Motor neuron (in vitro differentiated cells): ENCODE data around the gene SPTSSB. TPM values are rescaled to one million over a fixed set of nuclear protein-coding genes. Genes with fewer than 3 reads are reported as not detected.

Experiments
- ATAC-seq, 8 experiments: fragments of 200-7000 bp; cut with Tn5 transposase; replicated peaks in 6 of 8; 2 replicates each; pipeline ENCODE4 v1.8.0; 2021; ENCODE audit warnings: mild to moderate bottlenecking in 8 of 8, moderate library complexity in 8 of 8
- H3K27ac ChIP-seq, 2 donors: fragments of 250-450 bp; sonication (Bioruptor Pico); 2 replicates each; pipeline ENCODE4 v1.9.0; 2021; ENCODE audit warnings: antibody characterized with exemption in 2 of 2, mild to moderate bottlenecking in 2 of 2, moderate library complexity in 1 of 2
- H3K4me1 ChIP-seq, 2 donors: fragments of 250-450 bp; sonication (Bioruptor Pico); replicated peaks in 1 of 2; 2 replicates each; pipeline ENCODE4 v1.6.1; 2021; ENCODE audit warnings: antibody characterized with exemption in 2 of 2, mild to moderate bottlenecking in 2 of 2, moderate library complexity in 1 of 2
- H3K4me3 ChIP-seq, 5 donors: fragments of 250-450 bp; sonication (Bioruptor Pico); 2 replicates each; pipeline ENCODE4 v1.9.0; 2021; ENCODE audit warnings: antibody characterized with exemption in 5 of 5, mild to moderate bottlenecking in 5 of 5, moderate library complexity in 4 of 5
- WGBS, 10 experiments: fragments of 450-650 bp; shearing (Covaris generic); methylation state at CpG; one replicate each; pipeline ENCODE4 v1.0.0; 2022; 5-methylcytosine and 5-hydroxymethylcytosine counted together
- in situ Hi-C, 9 experiments: fragments of 400-800 bp; cut with MboI; loops; one replicate each; pipeline ENCODE4 v1.15.0; 2021; ENCODE audit warnings: low sequenced_read_pairs in 9 of 9, low pct_unique_long_range_greater_than_20kb in 2 of 9; ENCODE audit not compliant: unreplicated experiment in 9 of 9
- total RNA-seq, 8 experiments: library from RNA; unstranded; fragments of 300-600 nt; gene quantifications; 2 replicates each; pipeline versions ENCODE4 v1.2.3 to v1.2.4, GENCODE V29; 2022

Gene SPTSSB
- total RNA-seq, 8 experiments from 2014 or later, result 0.52 to 48.0 (median 4.7) TPM; not detected in 1

DNA sequence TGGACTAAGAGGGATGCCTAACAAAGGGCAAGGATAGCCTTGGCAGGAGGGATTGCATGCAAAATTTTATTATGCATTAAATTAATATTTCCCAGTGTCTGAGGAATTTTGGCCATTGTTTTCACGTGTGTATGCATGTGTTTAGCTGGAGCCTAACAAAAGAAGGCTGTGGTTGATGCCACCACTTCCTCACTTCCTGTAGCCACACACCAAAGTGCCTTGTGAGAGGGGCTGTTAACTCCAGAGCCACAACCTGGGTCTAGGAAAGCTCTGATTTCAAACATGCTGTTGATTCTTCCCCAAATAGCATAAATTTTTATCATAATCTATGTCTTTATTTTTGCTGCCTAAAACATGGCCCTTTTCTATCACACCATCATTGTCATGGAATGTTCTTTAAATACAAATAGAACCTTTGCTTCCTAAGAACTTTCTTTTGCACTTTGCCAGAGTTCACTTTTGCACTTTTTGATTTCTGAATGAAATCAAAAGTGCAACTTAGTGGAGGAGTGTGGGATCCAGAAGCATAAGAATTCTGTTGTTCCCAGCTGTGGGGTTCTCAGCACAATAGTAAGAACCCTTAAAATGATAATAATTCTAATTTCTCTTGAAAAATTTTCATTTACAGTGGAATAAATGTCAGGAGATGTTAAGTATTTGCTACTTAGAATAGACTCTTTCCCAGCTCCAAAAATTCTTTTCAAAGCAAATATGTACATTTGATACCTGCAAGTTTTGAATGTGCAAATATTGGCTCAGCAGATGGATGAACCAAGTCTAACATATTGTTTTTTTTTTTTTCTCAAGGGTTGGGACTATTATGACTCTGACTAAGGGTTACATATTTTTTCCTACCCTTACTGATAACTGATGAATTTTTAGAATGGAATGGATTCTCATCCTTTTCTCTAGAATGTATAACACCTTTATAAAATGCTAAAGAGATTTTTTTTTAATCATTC, 35.6 kb upstream of the SPTSSB start:
- in situ Hi-C loops, result loop anchor here in 5 of 9 experiments (10.0 to 25.0 kb wide), 4 partner anchors 120 to 695 kb away; no protein-coding TSS in a partner anchor
- Histone ChIP-seq H3K27ac (no peak overlapping the region), H3K4me1 (no peaks in the 10 kb centered on the region), H3K4me3 (no peak overlapping the region)
- ATAC-seq, result no peak
- 13 to 100% (median 43%) methylated on average over 1 of the region's 1 CpG; no CpG with 5 or more reads in 3 of the 10 experiments for WGBS, 10 experiments

DNA sequence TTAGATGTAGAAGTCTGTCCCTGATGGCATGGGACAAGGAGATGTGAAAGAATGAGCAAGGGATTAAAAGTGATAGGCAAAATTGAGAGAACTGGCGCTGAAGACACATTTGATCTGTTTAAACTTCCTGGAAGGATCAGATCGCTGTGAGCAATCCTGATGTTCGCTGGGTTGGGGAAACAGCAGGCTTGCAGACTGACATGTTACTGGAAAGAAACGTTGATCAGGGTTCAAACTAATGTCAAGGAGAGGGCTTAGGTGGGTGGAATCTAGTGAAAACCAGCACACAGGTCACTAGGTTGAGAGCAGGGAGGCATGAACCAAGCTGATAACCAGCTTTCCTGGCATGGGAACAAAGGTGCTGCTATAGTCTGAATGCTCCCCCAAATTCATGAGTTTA, 34.5 kb upstream of the SPTSSB start:
- no peak overlapping the region for H3K4me3 ChIP-seq
- 50 to 100% (median 90%) methylated on average over 2 to 4 of the region's 4 CpGs; no CpG with 5 or more reads in 2 of the 10 experiments for WGBS, 10 experiments
- ATAC-seq, result no peak
- H3K4me1 ChIP-seq, result no peaks in the 10 kb centered on the region
- in situ Hi-C loops, result loop anchor here in 5 of 9 experiments (10.0 to 25.0 kb wide), 4 partner anchors 119 to 694 kb away; no protein-coding TSS in a partner anchor
- no peak overlapping the region for H3K27ac ChIP-seq

DNA sequence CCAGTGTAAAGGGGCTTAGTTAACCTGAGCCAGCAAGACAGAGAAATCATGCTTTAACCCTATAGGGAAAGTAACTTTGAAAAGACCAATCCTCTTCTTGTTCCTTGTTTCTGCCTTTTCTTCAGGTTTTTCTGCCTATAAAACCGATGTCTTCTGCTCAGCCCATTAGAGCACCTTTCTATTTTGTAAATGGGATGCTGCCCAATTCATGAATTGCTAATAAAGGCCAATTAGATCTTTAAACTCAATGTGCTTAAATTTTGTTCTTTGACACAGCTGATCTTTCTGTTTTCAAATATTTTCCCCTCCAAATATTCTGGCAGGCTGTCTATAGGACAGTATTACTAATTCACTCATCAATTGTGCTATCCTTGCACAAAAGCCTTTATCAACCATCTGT, 33.8 kb upstream of the SPTSSB start:
- Histone ChIP-seq H3K4me3 (no peak overlapping the region), H3K4me1 (no peaks in the 10 kb centered on the region), H3K27ac (no peak overlapping the region)
- WGBS, 10 experiments, result 20 to 100% (median 100%) methylated on average over 1 of the region's 1 CpG; no CpG with 5 or more reads in 1 of the 10 experiments
- in situ Hi-C loops, result loop anchor here in 5 of 9 experiments (10.0 to 25.0 kb wide), 4 partner anchors 118 to 693 kb away; no protein-coding TSS in a partner anchor
- ATAC-seq, result no peak

DNA sequence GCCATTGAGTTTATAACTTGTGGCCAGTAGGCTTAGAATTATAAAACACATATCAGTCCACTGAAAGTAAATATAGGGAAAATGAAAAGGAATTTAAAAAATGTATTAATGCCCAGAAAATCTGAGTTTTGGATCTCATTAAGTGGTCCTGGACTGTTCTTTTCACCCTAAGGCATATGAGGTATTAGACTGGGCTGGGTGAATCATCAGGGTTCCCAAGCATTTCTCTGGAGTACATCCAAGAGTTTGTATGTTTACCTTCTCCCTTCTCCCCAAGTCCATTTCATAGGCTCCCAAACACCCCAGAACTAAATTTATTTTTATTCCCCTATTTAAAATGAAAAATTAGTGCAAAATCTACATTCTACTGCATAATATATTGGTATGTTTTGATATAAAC, 31.9 kb upstream of the SPTSSB start:
- Histone ChIP-seq H3K4me3 (no peak overlapping the region), H3K27ac (no peak overlapping the region), H3K4me1 (no peaks in the 10 kb centered on the region)
- in situ Hi-C loops, result loop anchor here in 5 of 9 experiments (10.0 to 25.0 kb wide), 4 partner anchors 116 to 691 kb away; no protein-coding TSS in a partner anchor
- no peak for ATAC-seq

DNA sequence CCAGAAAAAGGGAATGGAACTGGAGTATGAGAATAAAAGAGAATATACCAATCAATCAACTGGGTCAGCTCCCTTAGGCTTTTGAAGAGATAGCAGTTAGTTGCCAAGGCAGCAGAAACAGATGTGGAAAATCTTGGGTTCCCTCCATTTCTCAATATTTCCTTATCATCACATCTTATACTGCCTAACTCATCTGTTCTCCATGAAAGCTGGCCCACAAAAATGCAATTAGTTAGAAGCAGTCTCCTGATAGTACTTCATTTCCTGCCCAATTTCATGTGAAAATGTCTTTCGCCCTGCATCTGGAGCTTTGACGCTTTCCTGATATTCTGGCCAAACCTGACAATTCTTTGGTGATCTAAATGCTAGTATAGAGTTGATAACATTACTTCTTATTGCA, 30.1 kb upstream of the SPTSSB start:
- in situ Hi-C loops, result loop anchor here in 5 of 9 experiments (10.0 to 25.0 kb wide), 4 partner anchors 114 to 689 kb away; no protein-coding TSS in a partner anchor
- no peak for ATAC-seq
- H3K27ac ChIP-seq, result no peak overlapping the region
- 0 to 100% (median 94%) methylated on average over 1 to 2 of the region's 2 CpGs; no CpG with 5 or more reads in 1 of the 10 experiments for WGBS, 10 experiments
- H3K4me1 ChIP-seq, result no peaks in the 10 kb centered on the region
- no peak overlapping the region for H3K4me3 ChIP-seq

DNA sequence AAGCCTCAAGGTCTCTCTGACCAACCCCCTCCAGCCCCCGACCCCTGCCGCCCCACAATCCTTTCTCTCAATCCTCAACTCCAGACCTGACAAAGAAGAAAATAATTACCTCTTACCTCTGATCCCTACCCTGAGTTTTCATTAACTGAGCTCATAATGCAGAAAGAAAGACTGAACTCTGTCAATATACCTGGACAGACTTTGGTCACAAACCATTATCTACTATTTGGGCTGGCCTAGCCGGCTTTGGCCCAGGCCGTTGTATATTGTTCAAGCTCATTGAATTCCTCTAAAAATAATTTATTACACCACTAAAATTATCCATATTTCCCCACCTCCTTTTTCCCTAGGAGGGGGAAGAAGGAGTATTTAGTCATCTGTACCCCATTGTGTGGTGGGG, 29.3 kb upstream of the SPTSSB start:
- in situ Hi-C loops, result loop anchor here in 5 of 9 experiments (10.0 to 25.0 kb wide), 4 partner anchors 113 to 688 kb away; no protein-coding TSS in a partner anchor
- Histone ChIP-seq H3K4me1 (no peaks in the 10 kb centered on the region), H3K27ac (no peak overlapping the region), H3K4me3 (no peak overlapping the region)
- no peak for ATAC-seq
- WGBS, 10 experiments, result 57 to 100% (median 96%) methylated on average over 1 to 3 of the region's 4 CpGs; no CpG with 5 or more reads in 4 of the 10 experiments

DNA sequence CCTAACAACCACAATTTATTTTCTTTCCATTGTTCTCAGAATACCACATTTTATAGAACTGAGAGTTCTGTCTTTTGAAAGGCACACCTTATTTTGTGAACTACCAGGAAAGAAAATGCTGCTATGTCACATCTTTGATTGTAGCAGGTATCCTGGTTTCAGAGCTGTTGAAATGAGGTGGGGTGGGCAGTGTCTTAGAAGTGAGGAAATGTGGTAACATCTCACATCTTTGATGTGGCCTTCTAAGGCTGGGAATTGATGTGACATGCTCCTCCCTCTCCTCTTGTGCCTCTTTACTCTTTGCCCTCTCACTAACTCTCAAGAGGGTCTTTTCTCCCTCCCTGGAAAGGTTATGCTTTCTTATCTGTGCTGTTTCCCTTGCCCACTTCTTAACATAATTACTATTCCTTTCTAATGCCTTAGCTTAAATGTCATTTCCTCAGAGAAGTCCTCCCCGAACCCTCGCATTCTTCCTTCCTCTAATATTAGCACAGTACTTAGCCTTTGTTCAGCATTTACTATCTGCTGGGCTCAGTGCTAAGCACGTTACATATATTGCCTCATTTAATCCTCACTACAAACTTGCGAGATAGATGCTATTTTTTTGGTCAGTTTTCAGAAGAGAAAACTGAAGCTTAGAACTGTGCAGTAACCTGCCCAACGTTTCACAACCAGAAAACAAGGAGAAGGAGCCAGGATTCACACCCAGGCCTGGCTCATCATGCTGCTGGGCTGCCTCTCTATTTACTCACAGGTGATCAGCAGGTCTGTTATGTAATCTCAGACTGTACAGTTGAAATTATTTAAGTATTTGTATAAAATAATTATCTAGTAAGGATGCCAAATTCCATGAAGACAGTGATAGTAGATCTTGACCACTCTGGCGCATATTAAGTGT, 24.0 kb upstream of the SPTSSB start:
- WGBS, 10 experiments, result 63 to 100% (median 84%) methylated on average over 1 to 6 of the region's 6 CpGs

DNA sequence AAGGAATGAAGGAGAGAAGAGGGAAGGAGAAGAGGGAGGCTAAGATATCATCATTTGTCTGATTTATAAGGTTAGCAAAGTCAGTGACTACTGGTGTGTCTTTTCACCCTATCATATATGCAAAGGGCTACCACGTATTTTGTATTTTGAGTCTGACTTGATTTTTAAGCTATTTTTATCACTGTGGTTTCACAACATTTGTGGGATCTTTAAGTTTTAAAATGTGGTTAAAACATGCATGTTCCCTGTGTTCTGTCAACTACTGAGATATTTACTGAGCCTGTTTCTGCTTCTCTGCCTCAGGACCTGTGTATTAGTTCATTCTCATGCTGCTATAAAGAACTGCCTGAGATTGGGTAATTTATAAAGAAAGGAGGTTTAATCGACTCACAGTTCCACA, 22.5 kb upstream of the SPTSSB start:
- Histone ChIP-seq H3K27ac (no peak overlapping the region), H3K4me3 (no peak overlapping the region), H3K4me1 (no peaks in the 10 kb centered on the region)
- in situ Hi-C loops, result loop anchor here in 2 of 9 experiments (25.0 kb wide), 1 partner anchor 107 kb away; no protein-coding TSS in a partner anchor
- 0 to 100% (median 81%) methylated on average over 1 to 2 of the region's 2 CpGs for WGBS, 10 experiments
- ATAC-seq, result no peak

More for the DNA sequence above, 24.0 kb upstream of the SPTSSB start:
- in situ Hi-C loops, result loop anchor here in 2 of 9 experiments (25.0 kb wide), 1 partner anchor 108 kb away; no protein-coding TSS in a partner anchor
- no peaks in the 10 kb centered on the region for H3K4me1 ChIP-seq
- H3K27ac ChIP-seq, result no peak overlapping the region
- no peak for ATAC-seq
- no peak overlapping the region for H3K4me3 ChIP-seq

DNA sequence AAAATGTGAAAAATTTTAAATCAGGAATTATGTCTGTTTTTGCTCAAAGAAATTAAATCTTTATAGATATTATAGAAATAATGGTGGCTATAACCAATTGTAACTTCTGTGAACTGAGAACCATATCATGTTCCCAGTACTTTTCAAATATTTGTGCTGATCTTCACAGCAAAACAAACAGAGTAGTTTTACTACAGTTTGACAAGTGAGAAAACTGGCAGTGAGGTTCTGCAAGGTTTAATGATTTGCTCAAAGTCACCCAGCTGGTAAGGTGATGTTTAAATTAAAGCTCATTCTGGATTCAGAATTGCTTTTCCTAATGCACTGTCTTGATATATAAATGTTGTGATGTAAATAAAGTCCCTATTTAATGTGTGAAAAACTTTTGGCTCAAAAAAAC, 22.0 kb upstream of the SPTSSB start:
- in situ Hi-C loops, result loop anchor here in 2 of 9 experiments (25.0 kb wide), 1 partner anchor 106 kb away; no protein-coding TSS in a partner anchor
- H3K27ac ChIP-seq, result no peak overlapping the region
- ATAC-seq, result no peak
- H3K4me3 ChIP-seq, result no peak overlapping the region
- no peaks in the 10 kb centered on the region for H3K4me1 ChIP-seq

DNA sequence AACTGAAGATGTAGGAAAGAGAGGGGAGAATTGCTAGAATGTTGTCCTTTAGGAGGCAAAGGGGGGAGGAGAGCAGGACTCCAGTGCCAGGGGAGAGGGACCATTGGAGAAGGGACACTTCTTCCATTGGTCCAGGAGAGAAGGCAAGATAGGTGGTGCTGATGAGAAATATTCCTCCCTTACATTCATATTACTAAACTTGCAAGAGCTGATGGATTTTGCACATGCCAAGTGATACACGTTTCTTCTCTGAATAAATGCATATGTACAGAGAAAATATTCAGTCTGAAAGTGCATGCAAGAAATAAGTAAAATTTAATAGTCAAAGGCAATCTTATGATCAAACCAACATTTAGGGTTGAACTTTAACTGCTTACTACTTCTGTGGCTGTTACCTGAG, 21.5 kb upstream of the SPTSSB start:
- in situ Hi-C loops, result loop anchor here in 2 of 9 experiments (25.0 kb wide), 1 partner anchor 106 kb away; no protein-coding TSS in a partner anchor
- Histone ChIP-seq H3K4me1 (peaks cover 0 to 1% of the 10 kb centered on the region in 2 donors), H3K27ac (no peak overlapping the region), H3K4me3 (no peak overlapping the region)
- WGBS, 10 experiments, result 0 to 100% (median 63%) methylated on average over 1 of the region's 1 CpG; no CpG with 5 or more reads in 1 of the 10 experiments
- peak in 3 of 8 experiments; percentile 35 to 67 (median 64) for ATAC-seq

DNA sequence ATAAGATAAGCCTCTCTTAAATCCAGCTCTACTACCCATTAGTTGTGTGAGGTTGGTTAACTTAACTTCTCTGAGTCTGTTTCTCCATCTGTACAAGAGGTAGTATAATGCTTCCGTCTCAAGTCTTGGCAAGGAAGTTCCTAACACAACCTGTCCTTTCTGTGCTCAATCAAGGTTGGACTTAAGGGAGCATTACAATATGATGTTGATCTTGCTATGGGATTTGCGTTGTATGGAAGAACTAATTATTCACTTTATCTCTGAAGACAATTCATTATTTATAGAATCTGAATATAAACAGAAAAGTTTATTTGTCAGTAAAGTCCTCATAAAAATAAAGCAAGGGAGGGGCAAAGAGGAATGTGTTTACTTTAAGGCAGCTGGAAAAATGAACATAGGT, 18.9 kb upstream of the SPTSSB start:
- in situ Hi-C loops, result loop anchor here in 2 of 9 experiments (25.0 kb wide), 1 partner anchor 103 kb away; no protein-coding TSS in a partner anchor
- no peak for ATAC-seq
- Histone ChIP-seq H3K4me1 (peaks cover 4 to 15% of the 10 kb centered on the region in 2 donors), H3K27ac (no peak overlapping the region), H3K4me3 (no peak overlapping the region)
- WGBS, 10 experiments, result 40 to 100% (median 94%) methylated on average over 1 to 2 of the region's 2 CpGs; no CpG with 5 or more reads in 1 of the 10 experiments

DNA sequence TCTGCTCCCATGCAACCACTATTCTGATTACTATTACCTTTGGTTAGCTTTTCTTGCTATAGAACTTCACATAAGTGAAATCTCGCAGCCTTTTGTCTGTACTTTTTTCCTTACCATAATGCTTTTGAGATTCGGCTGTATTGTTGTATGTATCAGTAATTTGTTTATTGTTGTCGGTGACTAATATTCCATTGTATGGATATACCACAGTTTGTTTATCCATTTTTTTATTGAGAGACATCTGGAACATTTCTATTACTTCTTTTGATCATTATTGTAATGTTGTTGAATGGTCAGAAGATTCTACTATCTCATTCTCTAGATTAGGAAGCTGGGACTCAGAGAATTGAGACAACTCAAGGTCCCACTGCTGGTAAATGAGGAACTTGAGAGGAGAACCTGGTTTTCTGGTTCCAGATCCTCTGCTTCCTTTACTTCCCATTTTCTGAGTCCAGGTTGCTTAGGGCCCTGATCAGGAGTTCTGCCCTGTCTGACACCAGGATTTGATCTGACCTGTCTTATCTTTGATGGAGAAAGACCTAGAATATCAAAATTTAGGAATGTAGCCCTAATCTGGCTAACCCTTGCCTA, 18.2 kb upstream of the SPTSSB start:
- Histone ChIP-seq H3K4me1 (peaks cover 4 to 15% of the 10 kb centered on the region in 2 donors), H3K4me3 (no peak overlapping the region), H3K27ac (no peak overlapping the region)
- 74 to 100% (median 89%) methylated on average over 2 to 3 of the region's 3 CpGs; no CpG with 5 or more reads in 1 of the 10 experiments for WGBS, 10 experiments
- in situ Hi-C loops, result loop anchor here in 2 of 9 experiments (25.0 kb wide), 1 partner anchor 102 kb away; no protein-coding TSS in a partner anchor
- ATAC-seq, result no peak
